ENCODE data around the gene CERS1. TPM values are rescaled to one million over a fixed set of nuclear protein-coding genes. Genes with fewer than 3 reads are reported as not detected.

The CERS1 gene
- polyA plus RNA-seq, 2 of the 4 experiments (the other 2 are of a cell fraction), result 1.7 to 3.4 TPM

DNA sequence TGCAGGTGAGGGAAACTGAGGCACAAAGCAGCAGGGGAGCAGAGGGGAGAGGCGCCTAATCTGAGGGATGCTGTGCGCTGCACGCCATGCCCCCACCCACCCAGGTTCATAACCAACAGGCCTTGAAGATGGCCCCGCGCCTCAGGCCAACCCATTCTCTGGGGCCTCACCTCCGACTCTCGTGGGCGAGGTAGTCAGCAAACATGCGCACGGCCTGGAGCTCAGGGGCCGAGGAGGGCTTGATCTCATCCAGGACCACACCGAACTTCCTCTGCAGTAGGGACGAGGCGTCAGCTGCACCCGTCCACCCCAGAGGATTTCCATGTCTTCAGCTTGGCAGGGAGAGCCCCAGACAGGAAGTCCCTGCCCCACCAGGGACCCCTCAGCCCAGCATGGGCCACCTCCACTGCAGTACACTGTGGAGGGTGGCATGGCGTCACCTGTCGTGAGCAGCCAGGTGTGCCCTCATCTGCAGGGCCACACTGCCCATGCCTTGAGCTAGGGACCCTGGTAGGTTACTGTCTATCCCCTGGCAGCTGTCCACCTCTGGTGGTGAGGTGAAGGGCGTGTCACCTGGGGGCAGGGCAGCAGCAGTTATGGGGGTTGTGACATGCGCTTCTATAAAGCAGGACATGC, 15.0 kb upstream of the CERS1 start:
- CTCF ChIA-PET, result interaction anchor here (0.6 to 1.6 kb wide), 4 partner anchors 15 to 286 kb away, joined by 3 to 6 read pairs (median 4); no protein-coding TSS in a partner anchor
- Histone ChIP-seq H3K27ac (no peak overlapping the region), H3K4me1 (no peaks in the 10 kb centered on the region), H3K4me2 (no peak overlapping the region), H3K9me3 (no peaks in the 10 kb centered on the region), H3K4me3 (no peak overlapping the region)
- TF ChIP-seq RNF2 (IDR thresholded peaks at IDR 0.05; ENCODE audit: borderline replicate concordance, low read depth) (no peak), EP300 (IDR thresholded peaks at IDR 0.05) (no peak), HOXB5 (CRISPR knock-in tag; IDR thresholded peaks at IDR 0.05) (no peak), ZNF302 (CRISPR knock-in tag; IDR thresholded peaks at IDR 0.05) (no peak)
- TF ChIP-seq, protein P1, sequence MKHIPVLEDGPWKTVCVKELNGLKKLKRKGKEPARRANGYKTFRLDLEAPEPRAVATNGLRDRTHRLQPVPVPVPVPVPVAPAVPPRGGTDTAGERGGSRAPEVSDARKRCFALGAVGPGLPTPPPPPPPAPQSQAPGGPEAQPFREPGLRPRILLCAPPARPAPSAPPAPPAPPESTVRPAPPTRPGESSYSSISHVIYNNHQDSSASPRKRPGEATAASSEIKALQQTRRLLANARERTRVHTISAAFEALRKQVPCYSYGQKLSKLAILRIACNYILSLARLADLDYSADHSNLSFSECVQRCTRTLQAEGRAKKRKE (CRISPR knock-in tag; IDR thresholded peaks at IDR 0.05; ENCODE audit: low read depth), result no peak
- TF ChIP-seq, protein P2, sequence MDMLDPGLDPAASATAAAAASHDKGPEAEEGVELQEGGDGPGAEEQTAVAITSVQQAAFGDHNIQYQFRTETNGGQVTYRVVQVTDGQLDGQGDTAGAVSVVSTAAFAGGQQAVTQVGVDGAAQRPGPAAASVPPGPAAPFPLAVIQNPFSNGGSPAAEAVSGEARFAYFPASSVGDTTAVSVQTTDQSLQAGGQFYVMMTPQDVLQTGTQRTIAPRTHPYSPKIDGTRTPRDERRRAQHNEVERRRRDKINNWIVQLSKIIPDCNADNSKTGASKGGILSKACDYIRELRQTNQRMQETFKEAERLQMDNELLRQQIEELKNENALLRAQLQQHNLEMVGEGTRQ (IDR thresholded peaks at IDR 0.05), result no peak
- ATAC-seq (no peak), DNase-seq (ENCODE audit: low read depth in 1 of 2, low spot score in 1 of 2) (no peak), FAIRE-seq (no peak)
- 92% methylated on average over 13 of the region's 19 CpGs for WGBS (ENCODE audit: missing lambda C conversion rate)
- POLR2A ChIA-PET, result no interaction called here

DNA sequence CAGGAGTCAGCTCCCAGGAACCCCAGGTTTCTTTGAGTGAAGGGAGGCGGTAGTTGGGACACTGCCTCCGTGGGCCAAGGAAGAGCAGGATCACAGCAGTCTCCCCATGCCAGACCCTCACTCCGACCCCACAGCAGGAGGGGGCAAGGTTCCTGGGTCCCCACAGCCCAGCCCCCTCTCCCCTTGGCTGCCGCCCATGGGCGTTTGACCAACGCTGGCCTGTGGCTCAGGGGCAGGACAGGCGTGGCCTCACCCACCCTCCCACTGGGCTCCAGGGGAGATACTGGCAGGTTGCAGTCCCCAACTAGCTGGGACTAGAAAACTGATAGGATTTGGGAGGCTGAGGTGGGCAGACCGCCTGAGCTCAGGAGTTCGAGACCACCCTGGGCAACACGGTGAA, 14.1 kb upstream of the CERS1 start:
- CTCF ChIA-PET, result interaction anchor here (1.2 to 2.8 kb wide), 2 partner anchors 14 to 77 kb away, joined by 3 to 9 read pairs; partner anchors contain the start of gene CERS1
- no peak for TF ChIP-seq ZC3H11A (IDR thresholded peaks at IDR 0.05)
- no peak for TF ChIP-seq MYC (IDR thresholded peaks at IDR 0.05; ENCODE audit: borderline replicate concordance, low read length)
- TF ChIP-seq PHF8 (IDR thresholded peaks at IDR 0.05; ENCODE audit: borderline replicate concordance, low read depth), result no peak
- no peak for TF ChIP-seq CBX2 (IDR thresholded peaks at IDR 0.05; ENCODE audit: borderline replicate concordance, low read depth)
- TF ChIP-seq HOXB13 (CRISPR knock-in tag; IDR thresholded peaks at IDR 0.05; ENCODE audit: low read depth), result no peak
- TF ChIP-seq, protein P3, sequence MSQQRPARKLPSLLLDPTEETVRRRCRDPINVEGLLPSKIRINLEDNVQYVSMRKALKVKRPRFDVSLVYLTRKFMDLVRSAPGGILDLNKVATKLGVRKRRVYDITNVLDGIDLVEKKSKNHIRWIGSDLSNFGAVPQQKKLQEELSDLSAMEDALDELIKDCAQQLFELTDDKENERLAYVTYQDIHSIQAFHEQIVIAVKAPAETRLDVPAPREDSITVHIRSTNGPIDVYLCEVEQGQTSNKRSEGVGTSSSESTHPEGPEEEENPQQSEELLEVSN (IDR thresholded peaks at IDR 0.05; ENCODE audit: borderline replicate concordance, low read depth), result no peak
- TF ChIP-seq, protein P4, sequence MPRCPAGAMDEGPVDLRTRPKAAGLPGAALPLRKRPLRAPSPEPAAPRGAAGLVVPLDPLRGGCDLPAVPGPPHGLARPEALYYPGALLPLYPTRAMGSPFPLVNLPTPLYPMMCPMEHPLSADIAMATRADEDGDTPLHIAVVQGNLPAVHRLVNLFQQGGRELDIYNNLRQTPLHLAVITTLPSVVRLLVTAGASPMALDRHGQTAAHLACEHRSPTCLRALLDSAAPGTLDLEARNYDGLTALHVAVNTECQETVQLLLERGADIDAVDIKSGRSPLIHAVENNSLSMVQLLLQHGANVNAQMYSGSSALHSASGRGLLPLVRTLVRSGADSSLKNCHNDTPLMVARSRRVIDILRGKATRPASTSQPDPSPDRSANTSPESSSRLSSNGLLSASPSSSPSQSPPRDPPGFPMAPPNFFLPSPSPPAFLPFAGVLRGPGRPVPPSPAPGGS (IDR thresholded peaks at IDR 0.05), result no peak
- no peak for TF ChIP-seq RCOR1 (IDR thresholded peaks at IDR 0.05; ENCODE audit: low read depth, low read length)
- TF ChIP-seq, protein P5, sequence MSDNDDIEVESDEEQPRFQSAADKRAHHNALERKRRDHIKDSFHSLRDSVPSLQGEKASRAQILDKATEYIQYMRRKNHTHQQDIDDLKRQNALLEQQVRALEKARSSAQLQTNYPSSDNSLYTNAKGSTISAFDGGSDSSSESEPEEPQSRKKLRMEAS (IDR thresholded peaks at IDR 0.05), result no peak
- TF ChIP-seq POLR2AphosphoS2 (conservative IDR thresholded peaks at IDR 0.05; ENCODE audit: low read length), result no peak
- no peak for TF ChIP-seq TP53 (CRISPR knock-in tag; IDR thresholded peaks at IDR 0.05)
- TF ChIP-seq CEBPB (IDR thresholded peaks at IDR 0.05), result no peak
- TF ChIP-seq, protein P1 (CRISPR knock-in tag; IDR thresholded peaks at IDR 0.05; ENCODE audit: low read depth), result no peak

More for the DNA sequence above, 14.1 kb upstream of the CERS1 start:
- Histone ChIP-seq H3K27ac (no peak overlapping the region), H3K4me2 (no peak overlapping the region), H3K4me1 (no peaks in the 10 kb centered on the region), H3K4me3 (no peak overlapping the region), H3K9me3 (no peaks in the 10 kb centered on the region)
- POLR2A ChIA-PET, result no interaction called here
- FAIRE-seq (no peak), DNase-seq (ENCODE audit: low read depth in 1 of 2, low spot score in 1 of 2) (no peak), ATAC-seq (no peak)
- WGBS (ENCODE audit: missing lambda C conversion rate), result 98% methylated on average over 7 of the region's 10 CpGs
